ENCODE measurements around the gene C19orf85. TPM values are rescaled to one million over a fixed set of nuclear protein-coding genes. Genes with fewer than 3 reads are reported as not detected.
A peak's percentile ranks its signal among the peaks of the same experiment; 100 is the strongest.

The C19orf85 gene
- total RNA-seq, 1 donor: not detected

DNA sequence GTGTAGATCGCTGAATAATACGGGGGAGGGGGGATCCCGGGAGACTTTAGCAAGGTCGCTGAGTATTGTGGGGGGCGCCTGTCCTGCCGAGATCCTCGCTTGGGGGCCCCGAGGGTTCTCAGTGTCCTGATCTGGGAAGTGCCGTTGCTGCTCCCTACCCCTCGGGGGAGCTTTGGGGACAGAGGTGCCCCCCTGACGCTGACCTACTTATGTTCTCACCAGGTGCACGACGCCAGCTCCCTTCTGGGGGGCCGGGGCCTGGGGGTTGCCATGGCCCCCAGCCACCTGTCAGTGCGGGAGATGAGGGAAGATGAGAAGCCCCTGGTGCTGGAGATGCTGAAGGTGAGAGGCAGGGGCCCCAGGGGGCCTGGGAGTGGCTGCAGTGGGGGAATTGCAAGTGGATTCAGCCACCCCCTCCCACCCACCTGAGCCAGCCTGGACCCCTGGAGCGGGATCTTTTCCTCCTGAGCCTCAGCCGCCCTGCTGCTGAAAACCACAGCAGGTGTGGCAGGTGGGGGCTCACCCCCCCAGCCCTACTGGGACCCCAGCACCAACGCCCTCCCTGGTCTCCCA is 21.0 kb upstream of the C19orf85 start:
- TF ChIP-seq, protein P1, sequence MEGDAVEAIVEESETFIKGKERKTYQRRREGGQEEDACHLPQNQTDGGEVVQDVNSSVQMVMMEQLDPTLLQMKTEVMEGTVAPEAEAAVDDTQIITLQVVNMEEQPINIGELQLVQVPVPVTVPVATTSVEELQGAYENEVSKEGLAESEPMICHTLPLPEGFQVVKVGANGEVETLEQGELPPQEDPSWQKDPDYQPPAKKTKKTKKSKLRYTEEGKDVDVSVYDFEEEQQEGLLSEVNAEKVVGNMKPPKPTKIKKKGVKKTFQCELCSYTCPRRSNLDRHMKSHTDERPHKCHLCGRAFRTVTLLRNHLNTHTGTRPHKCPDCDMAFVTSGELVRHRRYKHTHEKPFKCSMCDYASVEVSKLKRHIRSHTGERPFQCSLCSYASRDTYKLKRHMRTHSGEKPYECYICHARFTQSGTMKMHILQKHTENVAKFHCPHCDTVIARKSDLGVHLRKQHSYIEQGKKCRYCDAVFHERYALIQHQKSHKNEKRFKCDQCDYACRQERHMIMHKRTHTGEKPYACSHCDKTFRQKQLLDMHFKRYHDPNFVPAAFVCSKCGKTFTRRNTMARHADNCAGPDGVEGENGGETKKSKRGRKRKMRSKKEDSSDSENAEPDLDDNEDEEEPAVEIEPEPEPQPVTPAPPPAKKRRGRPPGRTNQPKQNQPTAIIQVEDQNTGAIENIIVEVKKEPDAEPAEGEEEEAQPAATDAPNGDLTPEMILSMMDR (IDR thresholded peaks at IDR 0.05; ENCODE audit: insufficient read depth, low read depth, low read length): no peak
- peak overlapping the region; percentile 77 for H3K4me3 ChIP-seq (ENCODE audit: low read depth, low read length)
- no peak for DNase-seq (ENCODE audit: low read depth)

DNA sequence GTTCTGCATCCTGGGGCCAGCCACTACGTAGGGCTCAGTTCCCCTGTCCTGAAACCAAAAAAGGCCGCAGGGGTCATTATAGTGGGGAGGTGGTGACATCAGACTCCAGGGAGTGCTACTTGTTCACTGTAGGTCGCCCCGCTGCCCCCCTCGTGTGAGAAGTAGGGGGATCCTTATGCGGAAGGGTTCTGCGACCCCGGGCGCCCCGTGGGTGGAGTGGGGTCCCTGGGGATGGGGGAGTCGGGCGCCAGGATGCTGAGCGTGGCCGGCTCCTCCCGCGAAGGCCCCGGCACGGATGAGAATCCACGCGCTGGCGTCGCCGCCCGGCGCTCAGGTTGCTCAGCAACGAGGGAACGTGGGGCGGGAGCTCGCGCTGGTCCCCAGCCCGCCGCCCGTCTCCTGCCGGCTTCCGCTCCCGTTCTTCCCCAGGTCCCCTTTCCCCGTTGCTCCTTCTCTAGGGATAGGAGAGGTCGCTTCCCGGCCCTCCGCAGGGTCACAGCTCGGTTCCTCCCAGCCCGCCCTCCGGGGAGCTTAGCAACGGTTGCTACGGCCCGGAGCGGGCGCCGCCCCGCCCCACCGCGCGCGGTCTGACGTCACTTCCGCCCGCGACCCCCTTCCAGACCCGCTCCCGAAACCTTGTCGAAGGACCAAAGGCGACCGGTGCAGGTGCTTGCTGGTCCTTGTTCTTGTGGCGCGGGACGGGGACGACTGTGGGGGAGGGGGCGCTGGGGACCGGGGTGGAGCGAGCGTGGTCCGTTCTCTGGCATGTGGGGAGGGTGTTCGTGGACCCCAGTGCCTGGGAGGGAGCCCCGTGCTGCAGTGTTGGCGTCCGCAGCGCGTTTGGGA is 20.3 kb upstream of the C19orf85 start, which contains the start of gene NAT14:
Gene NAT14 (plus strand): TSS at position 596 of the 846 bp plus-strand sequence. CDS start 521 bp downstream, outside the sequence.
- TF ChIP-seq, protein P1 (IDR thresholded peaks at IDR 0.05; ENCODE audit: insufficient read depth, low read depth, low read length): no peak
- DNase-seq (ENCODE audit: low read depth): peak; percentile 65
- peak within 1 kb of the TSS; percentile 77 for H3K4me3 ChIP-seq (ENCODE audit: low read depth, low read length)

DNA sequence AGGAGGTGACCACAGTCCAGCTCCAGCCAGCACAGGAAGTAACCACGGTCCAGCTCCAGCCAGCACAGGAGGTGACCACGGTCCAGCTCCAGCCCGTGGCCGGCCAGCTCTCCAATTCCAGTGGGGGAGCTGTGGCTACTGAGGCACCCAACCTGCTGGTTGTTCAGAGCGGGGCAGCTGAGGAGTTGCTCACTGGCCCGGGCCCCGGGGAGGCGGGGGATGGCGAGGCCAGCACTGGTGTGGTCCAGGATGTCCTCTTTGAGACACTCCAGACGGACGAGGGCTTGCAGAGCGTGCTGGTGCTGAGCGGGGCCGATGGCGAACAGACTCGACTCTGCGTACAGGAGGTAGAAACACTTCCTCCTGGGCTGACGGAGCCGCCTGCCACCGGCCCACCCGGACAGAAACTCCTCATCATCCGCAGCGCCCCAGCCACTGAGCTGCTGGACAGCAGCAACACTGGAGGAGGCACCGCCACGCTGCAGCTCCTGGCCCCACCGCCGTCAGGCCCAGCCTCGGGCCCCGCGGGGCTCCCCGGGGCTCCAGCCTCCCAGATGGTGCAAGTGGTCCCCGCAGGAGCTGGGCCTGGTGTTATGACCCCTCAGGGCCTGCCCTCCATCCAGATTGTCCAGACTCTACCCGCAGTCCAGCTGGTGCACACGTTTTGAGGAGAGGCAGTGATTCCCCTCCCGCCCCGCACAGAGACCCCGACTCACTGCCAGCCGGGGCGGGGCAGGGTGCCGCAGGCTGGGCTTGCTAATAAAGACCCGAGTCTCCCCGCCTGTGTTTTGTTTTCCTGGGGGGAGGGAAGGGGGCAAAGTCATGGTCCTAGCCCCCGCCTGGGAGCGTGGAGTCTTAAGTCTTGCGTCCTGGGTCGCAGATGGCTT is 19.4 kb upstream of the C19orf85 start:
- no peak for DNase-seq (ENCODE audit: low read depth)
- H3K4me3 ChIP-seq (ENCODE audit: low read depth, low read length): peak overlapping the region; percentile 77
- TF ChIP-seq, protein P1 (IDR thresholded peaks at IDR 0.05; ENCODE audit: insufficient read depth, low read depth, low read length): no peak

DNA sequence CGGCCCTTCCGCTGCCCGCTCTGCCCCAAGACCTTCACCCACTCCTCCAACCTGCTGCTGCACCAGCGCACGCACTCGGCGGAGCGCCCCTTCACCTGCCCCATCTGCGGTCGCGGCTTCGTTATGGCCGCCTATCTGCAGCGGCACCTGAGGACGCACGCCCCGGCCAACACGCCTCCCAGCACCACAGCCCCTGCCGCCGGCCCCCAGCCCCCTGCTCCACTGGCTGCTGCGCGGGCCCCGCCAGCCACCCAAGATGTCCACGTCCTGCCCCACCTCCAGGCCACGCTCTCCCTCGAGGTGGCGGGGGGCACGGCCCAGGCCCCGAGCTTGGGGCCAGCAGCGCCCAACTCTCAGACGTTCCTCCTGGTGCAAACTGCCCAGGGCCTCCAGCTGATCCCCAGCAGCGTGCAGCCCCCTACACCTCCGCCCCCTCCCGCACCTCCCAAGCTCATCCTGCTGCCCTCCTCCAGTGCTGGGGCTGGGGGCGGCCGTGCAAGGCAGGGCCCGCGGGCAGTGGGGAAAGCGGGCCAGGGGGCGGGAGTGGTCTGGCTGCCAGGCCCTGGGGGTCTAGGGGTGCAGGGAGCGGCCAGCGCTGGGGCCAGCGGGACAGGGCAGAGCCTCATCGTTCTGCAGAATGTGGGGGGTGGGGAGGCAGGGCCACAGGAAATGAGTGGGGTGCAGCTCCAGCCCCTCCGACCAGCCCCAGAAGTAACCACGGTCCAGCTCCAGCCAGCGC is 18.6 kb upstream of the C19orf85 start:
- DNase-seq (ENCODE audit: low read depth): no peak
- no peak overlapping the region for H3K4me3 ChIP-seq (ENCODE audit: low read depth, low read length)
- TF ChIP-seq, protein P1 (IDR thresholded peaks at IDR 0.05; ENCODE audit: insufficient read depth, low read depth, low read length): no peak

DNA sequence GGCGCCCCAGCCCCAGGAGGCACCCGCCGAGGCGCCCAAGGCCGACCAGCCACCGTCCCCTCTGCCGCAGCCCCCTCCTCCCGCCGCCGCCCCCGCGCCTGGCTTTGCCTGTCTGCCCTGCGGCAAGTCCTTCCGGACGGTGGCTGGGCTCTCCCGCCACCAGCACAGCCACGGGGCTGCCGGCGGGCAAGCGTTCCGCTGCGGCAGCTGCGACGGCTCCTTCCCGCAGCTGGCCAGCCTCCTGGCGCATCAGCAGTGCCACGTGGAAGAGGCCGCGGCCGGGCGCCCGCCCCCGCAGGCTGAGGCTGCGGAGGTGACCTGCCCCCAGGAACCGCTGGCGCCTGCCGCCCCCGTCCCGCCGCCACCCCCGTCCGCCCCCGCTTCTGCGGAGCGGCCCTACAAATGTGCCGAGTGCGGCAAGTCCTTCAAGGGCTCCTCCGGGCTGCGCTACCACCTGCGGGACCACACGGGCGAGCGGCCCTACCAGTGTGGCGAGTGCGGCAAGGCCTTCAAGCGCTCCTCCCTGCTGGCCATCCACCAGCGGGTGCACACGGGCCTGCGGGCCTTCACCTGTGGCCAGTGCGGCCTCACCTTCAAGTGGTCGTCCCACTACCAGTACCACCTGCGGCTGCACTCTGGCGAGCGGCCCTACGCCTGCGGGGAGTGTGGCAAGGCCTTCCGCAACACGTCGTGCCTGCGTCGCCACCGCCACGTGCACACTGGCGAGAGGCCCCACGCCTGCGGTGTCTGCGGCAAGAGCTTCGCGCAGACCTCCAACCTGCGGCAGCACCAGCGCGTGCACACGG is 17.8 kb upstream of the C19orf85 start:
- H3K4me3 ChIP-seq (ENCODE audit: low read depth, low read length): no peak overlapping the region
- no peak for DNase-seq (ENCODE audit: low read depth)
- TF ChIP-seq, protein P1 (IDR thresholded peaks at IDR 0.05; ENCODE audit: insufficient read depth, low read depth, low read length): no peak
